ENCODE results near the gene PLEKHA8.

PLEKHA8 gene

GRCh38 chr7:30175180-30175579, 147.0 kb downstream of the PLEKHA8 start:
- Histone ChIP-seq H3K36me3 (ENCODE audit: insufficient read depth, insufficient read length, low read length) (no peaks in the 10 kb centered on the region), H3K4me3 (ENCODE audit: insufficient read length, low read depth) (no peak overlapping the region), H3K4me1 (ENCODE audit: insufficient read depth, insufficient read length) (peaks cover 11% of the 10 kb centered on the region), H3K9me3 (ENCODE audit: insufficient read depth, low read length) (no peaks in the 10 kb centered on the region), H3K9ac (ENCODE audit: insufficient read length, low read depth) (no peak overlapping the region), H3K27me3 (ENCODE audit: insufficient read depth, insufficient read length) (no peaks in the 10 kb centered on the region)
- TF ChIP-seq SUZ12 (IDR thresholded peaks at IDR 0.05; ENCODE audit: extremely low read depth, insufficient read depth, insufficient read length) (no peak), YY1 (IDR thresholded peaks at IDR 0.05; ENCODE audit: insufficient read depth, insufficient read length) (no peak), ZNF274 (IDR thresholded peaks at IDR 0.05; ENCODE audit: low read depth, low read length) (no peak)
- no peak for DNase-seq (ENCODE audit: low read depth, low spot score)

DNA sequence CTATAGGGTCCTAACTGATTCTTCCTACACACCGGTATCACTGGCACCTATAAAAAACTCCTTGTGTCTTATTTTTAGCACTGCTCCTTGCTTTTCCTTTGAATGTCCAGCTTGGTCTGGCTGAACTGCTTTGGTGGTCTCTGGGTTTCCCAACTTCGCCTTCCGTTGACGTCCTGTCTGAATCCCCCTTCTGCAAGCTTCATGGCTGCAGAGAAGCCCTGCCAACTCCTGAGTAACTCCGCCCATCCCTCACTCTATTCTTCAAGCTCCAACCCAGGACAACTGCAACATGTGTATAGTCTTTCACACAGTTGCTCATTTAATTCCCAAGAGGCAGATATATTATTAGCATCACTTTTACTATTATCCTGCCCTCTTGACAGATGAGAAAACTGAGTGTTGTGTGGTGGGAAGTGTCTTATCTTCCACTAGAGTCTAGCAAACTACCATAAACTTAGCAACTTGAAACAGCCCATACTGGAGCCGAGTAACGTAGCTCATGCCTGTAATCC, 147.5 kb downstream of the PLEKHA8 start:
- TF ChIP-seq YY1 (IDR thresholded peaks at IDR 0.05; ENCODE audit: insufficient read depth, insufficient read length) (no peak), SUZ12 (IDR thresholded peaks at IDR 0.05; ENCODE audit: extremely low read depth, insufficient read depth, insufficient read length) (no peak)
- peaks cover 11% of the 10 kb centered on the region for H3K4me1 ChIP-seq (ENCODE audit: insufficient read depth, insufficient read length)
- no peak for DNase-seq (ENCODE audit: low read depth, low spot score)
- no peaks in the 10 kb centered on the region for H3K36me3 ChIP-seq (ENCODE audit: insufficient read depth, insufficient read length, low read length)
- H3K27me3 ChIP-seq (ENCODE audit: insufficient read depth, insufficient read length) = no peaks in the 10 kb centered on the region
- no peaks in the 10 kb centered on the region for H3K9me3 ChIP-seq (ENCODE audit: insufficient read depth, low read length)
- H3K4me3 ChIP-seq (ENCODE audit: insufficient read length, low read depth) = no peak overlapping the region
- H3K9ac ChIP-seq (ENCODE audit: insufficient read length, low read depth) = no peak overlapping the region

DNA sequence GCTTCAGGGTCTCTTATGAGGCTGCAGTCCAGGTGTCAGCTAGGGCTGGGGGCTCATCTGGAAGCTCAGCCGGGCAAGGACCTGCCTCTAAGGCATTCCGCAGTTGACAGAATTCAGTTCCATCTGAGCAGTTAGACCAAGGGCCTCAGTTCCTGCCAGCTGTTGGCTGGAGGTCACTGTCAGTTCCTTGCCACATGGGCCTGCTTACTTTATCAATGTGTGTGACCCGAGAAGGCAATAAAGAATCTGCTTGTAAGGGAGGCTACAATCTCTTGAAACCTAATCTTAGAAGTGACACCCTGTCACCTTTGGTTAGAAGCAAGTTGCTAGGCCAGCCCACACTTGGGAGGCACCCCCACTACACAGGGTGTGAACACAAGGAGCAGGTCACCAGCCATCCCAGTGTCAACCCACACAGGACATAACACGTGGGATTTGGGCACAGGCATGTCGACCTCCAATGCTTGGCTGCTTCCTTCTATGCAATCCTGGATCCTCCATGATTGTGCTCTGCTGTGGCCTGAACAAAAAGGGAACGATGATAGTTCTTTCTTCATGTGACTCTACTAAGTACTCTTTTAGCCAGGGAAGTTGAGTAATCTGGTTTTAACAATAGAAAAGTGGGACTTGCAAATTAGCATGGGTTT, 148.4 kb downstream of the PLEKHA8 start:
- TF ChIP-seq YY1 (IDR thresholded peaks at IDR 0.05; ENCODE audit: insufficient read depth, insufficient read length) = no peak
- no peak for TF ChIP-seq SUZ12 (IDR thresholded peaks at IDR 0.05; ENCODE audit: extremely low read depth, insufficient read depth, insufficient read length)
- no peak for TF ChIP-seq ZNF274 (IDR thresholded peaks at IDR 0.05; ENCODE audit: low read depth, low read length)
- peaks cover 11% of the 10 kb centered on the region for H3K4me1 ChIP-seq (ENCODE audit: insufficient read depth, insufficient read length)
- no peaks in the 10 kb centered on the region for H3K36me3 ChIP-seq (ENCODE audit: insufficient read depth, insufficient read length, low read length)
- H3K27me3 ChIP-seq (ENCODE audit: insufficient read depth, insufficient read length) = no peaks in the 10 kb centered on the region
- H3K4me3 ChIP-seq (ENCODE audit: insufficient read length, low read depth) = no peak overlapping the region
- DNase-seq (ENCODE audit: low read depth, low spot score) = no peak
- H3K9ac ChIP-seq (ENCODE audit: insufficient read length, low read depth) = no peak overlapping the region
- no peaks in the 10 kb centered on the region for H3K9me3 ChIP-seq (ENCODE audit: insufficient read depth, low read length)

DNA sequence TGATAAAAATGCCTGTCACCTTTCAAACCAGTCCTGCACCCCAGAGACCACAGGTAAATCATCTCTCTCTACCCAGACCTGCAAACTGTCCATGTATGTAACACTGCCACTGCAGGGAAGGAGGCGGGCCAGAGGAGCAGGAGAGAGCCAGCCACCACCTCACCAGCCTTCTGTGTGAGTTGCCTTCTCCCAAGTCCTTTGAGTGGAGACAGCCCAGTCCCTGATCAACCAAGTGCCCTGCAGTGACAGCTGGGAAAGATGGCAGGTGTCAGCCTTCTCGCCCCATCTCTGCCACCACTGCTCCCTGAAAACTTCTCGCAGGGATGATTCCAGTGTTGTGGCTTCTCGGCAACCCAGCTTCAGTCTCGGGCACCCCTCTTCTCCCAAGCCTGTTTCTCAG, 149.0 kb downstream of the PLEKHA8 start:
- H3K4me1 ChIP-seq (ENCODE audit: insufficient read depth, insufficient read length) = peaks cover 11% of the 10 kb centered on the region
- H3K36me3 ChIP-seq (ENCODE audit: insufficient read depth, insufficient read length, low read length) = no peaks in the 10 kb centered on the region
- no peak for DNase-seq (ENCODE audit: low read depth, low spot score)
- H3K4me3 ChIP-seq (ENCODE audit: insufficient read length, low read depth) = no peak overlapping the region
- H3K9me3 ChIP-seq (ENCODE audit: insufficient read depth, low read length) = no peaks in the 10 kb centered on the region
- no peaks in the 10 kb centered on the region for H3K27me3 ChIP-seq (ENCODE audit: insufficient read depth, insufficient read length)
- no peak overlapping the region for H3K9ac ChIP-seq (ENCODE audit: insufficient read length, low read depth)
- TF ChIP-seq ZNF274 (IDR thresholded peaks at IDR 0.05; ENCODE audit: low read depth, low read length) = no peak
- TF ChIP-seq YY1 (IDR thresholded peaks at IDR 0.05; ENCODE audit: insufficient read depth, insufficient read length) = no peak
- no peak for TF ChIP-seq SUZ12 (IDR thresholded peaks at IDR 0.05; ENCODE audit: extremely low read depth, insufficient read depth, insufficient read length)

DNA sequence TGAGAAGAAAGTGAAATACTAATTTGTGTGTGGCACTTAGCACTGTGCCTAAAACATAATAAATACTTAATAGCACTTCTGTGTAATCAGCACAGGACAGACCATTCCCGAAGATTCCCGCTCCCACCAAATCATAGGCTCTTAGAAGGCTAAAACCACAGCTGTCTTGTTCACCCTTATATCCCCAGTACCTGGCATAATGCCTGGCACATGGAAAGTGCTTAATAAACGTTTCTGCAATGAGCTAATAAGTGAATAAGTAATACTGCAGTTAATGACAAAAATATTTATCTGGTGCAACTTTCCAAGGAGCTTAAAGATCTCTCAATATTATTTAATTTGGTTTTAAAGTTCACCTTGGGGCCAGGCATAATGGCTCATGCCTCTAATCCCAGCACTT, 149.8 kb downstream of the PLEKHA8 start:
- Histone ChIP-seq H3K9me3 (ENCODE audit: insufficient read depth, low read length) (no peaks in the 10 kb centered on the region), H3K27me3 (ENCODE audit: insufficient read depth, insufficient read length) (no peaks in the 10 kb centered on the region), H3K36me3 (ENCODE audit: insufficient read depth, insufficient read length, low read length) (no peaks in the 10 kb centered on the region), H3K4me1 (ENCODE audit: insufficient read depth, insufficient read length) (peaks cover 11% of the 10 kb centered on the region), H3K4me3 (ENCODE audit: insufficient read length, low read depth) (no peak overlapping the region), H3K9ac (ENCODE audit: insufficient read length, low read depth) (no peak overlapping the region)
- no peak for DNase-seq (ENCODE audit: low read depth, low spot score)
- TF ChIP-seq YY1 (IDR thresholded peaks at IDR 0.05; ENCODE audit: insufficient read depth, insufficient read length) (no peak), SUZ12 (IDR thresholded peaks at IDR 0.05; ENCODE audit: extremely low read depth, insufficient read depth, insufficient read length) (no peak), ZNF274 (IDR thresholded peaks at IDR 0.05; ENCODE audit: low read depth, low read length) (no peak)

GRCh38 chr7:30178748-30179436, 150.7 kb downstream of the PLEKHA8 start:
- Histone ChIP-seq H3K9me3 (ENCODE audit: insufficient read depth, low read length) (peaks cover 8% of the 10 kb centered on the region; the same call in 1 of the 2 replicates), H3K36me3 (ENCODE audit: insufficient read depth, insufficient read length, low read length) (no peaks in the 10 kb centered on the region), H3K27me3 (ENCODE audit: insufficient read depth, insufficient read length) (no peaks in the 10 kb centered on the region), H3K4me1 (ENCODE audit: insufficient read depth, insufficient read length) (peaks cover 6% of the 10 kb centered on the region), H3K9ac (ENCODE audit: insufficient read length, low read depth) (no peak overlapping the region), H3K4me3 (ENCODE audit: insufficient read length, low read depth) (no peak overlapping the region)
- DNase-seq (ENCODE audit: low read depth, low spot score) = no peak
- TF ChIP-seq ZNF274 (IDR thresholded peaks at IDR 0.05; ENCODE audit: low read depth, low read length) = no peak
- no peak for TF ChIP-seq YY1 (IDR thresholded peaks at IDR 0.05; ENCODE audit: insufficient read depth, insufficient read length)
- no peak for TF ChIP-seq SUZ12 (IDR thresholded peaks at IDR 0.05; ENCODE audit: extremely low read depth, insufficient read depth, insufficient read length)

All from NT2/D1 (cell line).